Hepatocyte (in vitro differentiated cells): Measurements from ENCODE around the gene MAP4K2.

Experiments used
- EZH2 ChIP-seq: fragments of 200-600 bp; sonication (generic); IDR thresholded peaks from 2 replicates; pipeline ENCODE4 v1.6.1; 2016; ENCODE audit warnings: antibody characterized with exemption, mild to moderate bottlenecking, borderline replicate concordance
- EZH2phosphoT487 ChIP-seq: fragments of 200-600 bp; sonication (generic); IDR thresholded peaks from one replicate; pipeline ENCODE4 v1.6.1; 2018; ENCODE audit warnings: antibody characterized with exemption, mild to moderate bottlenecking, low read depth, moderate library complexity; ENCODE audit not compliant: unreplicated experiment, severe bottlenecking
- TF ChIP-seq, protein P1 (sequence below): fragments of 200-600 bp; sonication (generic); IDR thresholded peaks from 2 replicates; pipeline ENCODE4 v1.5.1; 2016; ENCODE audit warnings: antibody characterized with exemption, mild to moderate bottlenecking; ENCODE audit not compliant: poor library complexity

GRCh38 chr11:64788321-64789215 is 14.4 kb downstream of the MAP4K2 start:
- TF ChIP-seq, protein P1, sequence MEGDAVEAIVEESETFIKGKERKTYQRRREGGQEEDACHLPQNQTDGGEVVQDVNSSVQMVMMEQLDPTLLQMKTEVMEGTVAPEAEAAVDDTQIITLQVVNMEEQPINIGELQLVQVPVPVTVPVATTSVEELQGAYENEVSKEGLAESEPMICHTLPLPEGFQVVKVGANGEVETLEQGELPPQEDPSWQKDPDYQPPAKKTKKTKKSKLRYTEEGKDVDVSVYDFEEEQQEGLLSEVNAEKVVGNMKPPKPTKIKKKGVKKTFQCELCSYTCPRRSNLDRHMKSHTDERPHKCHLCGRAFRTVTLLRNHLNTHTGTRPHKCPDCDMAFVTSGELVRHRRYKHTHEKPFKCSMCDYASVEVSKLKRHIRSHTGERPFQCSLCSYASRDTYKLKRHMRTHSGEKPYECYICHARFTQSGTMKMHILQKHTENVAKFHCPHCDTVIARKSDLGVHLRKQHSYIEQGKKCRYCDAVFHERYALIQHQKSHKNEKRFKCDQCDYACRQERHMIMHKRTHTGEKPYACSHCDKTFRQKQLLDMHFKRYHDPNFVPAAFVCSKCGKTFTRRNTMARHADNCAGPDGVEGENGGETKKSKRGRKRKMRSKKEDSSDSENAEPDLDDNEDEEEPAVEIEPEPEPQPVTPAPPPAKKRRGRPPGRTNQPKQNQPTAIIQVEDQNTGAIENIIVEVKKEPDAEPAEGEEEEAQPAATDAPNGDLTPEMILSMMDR: no peak
- TF ChIP-seq EZH2 (no peak), EZH2phosphoT487 (no peak)
